ENCODE results near the gene RPGR.
A peak's percentile ranks its signal among the peaks of the same experiment; 100 is the strongest.

Gene RPGR

DNA sequence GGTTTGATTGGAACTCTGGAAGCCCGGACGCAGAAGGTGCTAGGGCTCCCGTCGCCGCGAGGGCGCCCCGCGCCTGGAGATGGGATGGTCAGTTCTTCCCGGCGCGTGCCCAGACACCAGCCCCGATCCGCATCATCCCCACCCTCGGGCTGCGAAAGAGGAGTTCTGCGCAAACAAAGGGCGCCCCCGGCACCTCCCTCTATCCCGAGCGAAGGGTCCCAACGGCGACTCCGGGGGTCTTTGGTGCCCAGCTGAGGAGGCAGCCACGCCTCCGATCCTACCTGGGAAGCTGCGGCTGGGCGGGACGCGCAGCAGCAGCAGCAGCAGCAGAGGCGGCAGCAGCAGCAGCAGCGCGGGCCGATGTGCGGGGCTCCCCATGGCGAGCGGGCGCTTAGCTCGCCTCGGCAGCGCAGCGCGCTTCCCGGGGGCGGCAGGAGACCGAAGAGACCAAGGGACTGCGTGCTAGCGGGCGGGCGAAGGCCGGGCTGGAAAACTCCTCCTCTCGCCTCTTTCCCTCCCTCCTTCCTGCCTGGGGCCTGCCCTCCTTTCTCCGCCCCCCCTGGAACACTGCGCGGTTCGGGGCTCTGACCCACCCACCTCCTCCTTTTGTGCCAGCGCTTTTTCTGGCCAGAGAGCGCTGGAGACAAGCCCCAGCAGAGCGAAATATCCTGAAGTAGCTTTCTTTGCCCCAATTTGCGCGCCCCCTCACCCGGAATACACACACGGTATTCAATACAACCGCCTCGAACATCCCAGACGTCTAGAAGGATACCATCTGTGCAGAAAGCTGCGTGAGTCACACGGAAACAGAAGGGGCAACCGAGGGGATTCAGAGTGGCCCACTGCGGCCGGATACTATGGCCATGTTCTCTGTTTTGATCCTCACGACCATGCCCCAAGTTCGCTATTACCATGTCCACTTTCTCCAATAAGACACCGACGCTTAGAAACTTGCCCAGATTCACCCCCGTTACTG is 106.6 kb downstream of the RPGR start, which contains the start of gene SRPX:
TSS of gene SRPX (minus strand) at position 457 of the 976 bp plus-strand sequence. CDS start at position 378, 79 bp downstream.
- DNase-seq, result no peak
- peak within 1 kb of the TSS; percentile 68 for H3K4me3 ChIP-seq (ENCODE audit: low read depth, low read length)
- TF ChIP-seq, protein P1, sequence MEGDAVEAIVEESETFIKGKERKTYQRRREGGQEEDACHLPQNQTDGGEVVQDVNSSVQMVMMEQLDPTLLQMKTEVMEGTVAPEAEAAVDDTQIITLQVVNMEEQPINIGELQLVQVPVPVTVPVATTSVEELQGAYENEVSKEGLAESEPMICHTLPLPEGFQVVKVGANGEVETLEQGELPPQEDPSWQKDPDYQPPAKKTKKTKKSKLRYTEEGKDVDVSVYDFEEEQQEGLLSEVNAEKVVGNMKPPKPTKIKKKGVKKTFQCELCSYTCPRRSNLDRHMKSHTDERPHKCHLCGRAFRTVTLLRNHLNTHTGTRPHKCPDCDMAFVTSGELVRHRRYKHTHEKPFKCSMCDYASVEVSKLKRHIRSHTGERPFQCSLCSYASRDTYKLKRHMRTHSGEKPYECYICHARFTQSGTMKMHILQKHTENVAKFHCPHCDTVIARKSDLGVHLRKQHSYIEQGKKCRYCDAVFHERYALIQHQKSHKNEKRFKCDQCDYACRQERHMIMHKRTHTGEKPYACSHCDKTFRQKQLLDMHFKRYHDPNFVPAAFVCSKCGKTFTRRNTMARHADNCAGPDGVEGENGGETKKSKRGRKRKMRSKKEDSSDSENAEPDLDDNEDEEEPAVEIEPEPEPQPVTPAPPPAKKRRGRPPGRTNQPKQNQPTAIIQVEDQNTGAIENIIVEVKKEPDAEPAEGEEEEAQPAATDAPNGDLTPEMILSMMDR (IDR thresholded peaks at IDR 0.05; ENCODE audit: low read depth, low read length, missing control alignments), result no peak
- no peak within 1 kb of the TSS for H3K27ac ChIP-seq
- no peaks in the 10 kb centered on the region for H3K36me3 ChIP-seq (replicated peaks)
- in situ Hi-C loops (cut with HindIII; ENCODE audit: low pct_ligation_motif_present, low sequenced_read_pairs), result no loop called here
- H3K27me3 ChIP-seq (replicated peaks), result no peaks in the 10 kb centered on the region

DNA sequence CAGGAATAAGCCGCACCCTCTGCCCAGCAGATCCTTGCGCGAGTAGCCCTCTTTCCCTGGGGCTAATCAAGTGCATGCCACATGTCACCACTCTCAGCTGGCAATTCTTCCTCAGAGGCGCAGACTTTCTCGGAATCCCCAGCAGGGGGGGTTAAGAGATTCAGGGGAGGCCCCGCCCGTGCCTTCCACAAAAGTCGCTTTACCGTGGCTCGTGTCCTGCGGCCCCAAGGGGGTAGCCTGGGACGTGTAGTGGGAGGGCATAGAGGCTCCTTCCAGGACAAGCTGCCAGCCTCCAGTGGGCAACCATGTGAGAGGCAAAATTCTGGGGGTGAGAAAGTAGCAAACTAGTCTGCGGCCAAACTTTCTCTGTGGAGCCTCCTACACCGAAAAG is 107.3 kb downstream of the RPGR start:
- H3K4me3 ChIP-seq (ENCODE audit: low read depth, low read length), result peak overlapping the region; percentile 68
- in situ Hi-C loops (cut with HindIII; ENCODE audit: low pct_ligation_motif_present, low sequenced_read_pairs), result no loop called here
- TF ChIP-seq, protein P1 (IDR thresholded peaks at IDR 0.05; ENCODE audit: low read depth, low read length, missing control alignments), result peak; percentile 63
- H3K27me3 ChIP-seq (replicated peaks), result no peaks in the 10 kb centered on the region
- H3K36me3 ChIP-seq (replicated peaks), result no peaks in the 10 kb centered on the region
- no peak for DNase-seq
- H3K27ac ChIP-seq, result no peak overlapping the region
